Esophagus muscularis mucosa (tissue), 4 donors: Measurements from ENCODE around the gene ROBO2. TPM values are rescaled to one million over a fixed set of nuclear protein-coding genes. Genes with fewer than 3 reads are reported as not detected.

Source experiments
- DNase-seq: peaks from one replicate; pipeline ENCODE4 v3.0.0-alpha.2; 2017; ENCODE audit errors: extremely low spot score
- H3K27ac ChIP-seq, 4 donors: fragments of 200-600 bp; sonication (generic); replicated peaks in 1 of 4; 1 replicate in 3 of 4; 2 replicates in 1 of 4; pipeline ENCODE4 v1.5.1; 2016 to 2019; ENCODE audit warnings: mild to moderate bottlenecking in 1 of 4
- H3K27me3 ChIP-seq, 4 donors: fragments of 200-600 bp; sonication (generic); one replicate each; pipeline versions ENCODE4 v1.5.1 to v1.6.0; 2016 to 2019
- H3K36me3 ChIP-seq, 4 donors: fragments of 200-600 bp; sonication (generic); one replicate each; pipeline ENCODE4 v1.5.1; 2016 to 2019
- H3K4me1 ChIP-seq, 4 donors: fragments of 200-600 bp; sonication (generic); one replicate each; pipeline ENCODE4 v1.5.1; 2016 to 2019
- H3K4me3 ChIP-seq, 4 donors: fragments of 200-600 bp; sonication (generic); 1 replicate in 2 of 4; 2 replicates in 2 of 4; pipeline ENCODE4 v1.5.1; 2016 to 2019; ENCODE audit warnings: mild to moderate bottlenecking in 4 of 4, moderate library complexity in 1 of 4
- H3K9me3 ChIP-seq, 4 donors: fragments of 200-600 bp; sonication (generic); 1 replicate in 3 of 4; 2 replicates in 1 of 4; pipeline ENCODE4 v1.5.1; 2016 to 2019
- CTCF ChIP-seq, 3 experiments: fragments of 200-600 bp in 2 of 3; fragments of 450-650 bp in 1 of 3; sonication (generic) in 2 of 3; IDR thresholded peaks; one replicate each; pipeline ENCODE4 v1.5.1; 2017 to 2019; ENCODE audit warnings: antibody characterized with exemption in 3 of 3, mild to moderate bottlenecking in 2 of 3, moderate library complexity in 1 of 3
- EP300 ChIP-seq: sonication (generic); formaldehyde crosslinking; IDR thresholded peaks from one replicate; pipeline ENCODE4 v1.6.1; 2017; ENCODE audit warnings: antibody characterized with exemption
- POLR2A ChIP-seq: fragments of 450-650 bp; IDR thresholded peaks from one replicate; pipeline ENCODE4 v1.6.1; 2017; ENCODE audit warnings: antibody characterized with exemption, moderate library complexity, mild to moderate bottlenecking, low read depth
- POLR2AphosphoS5 ChIP-seq, 2 donors: sonication (generic); formaldehyde crosslinking; IDR thresholded peaks; one replicate each; pipeline ENCODE4 v1.6.1; 2017; ENCODE audit warnings: antibody characterized with exemption in 2 of 2
- WGBS: methylation state at CpG from one replicate; pipeline ENCODE4 v1.1.5; 2018; 5-methylcytosine and 5-hydroxymethylcytosine counted together
- intact Hi-C: fragments of 100-400 bp; cut with DNase I; formaldehyde crosslinking; loops from one replicate; pipeline ENCODE4 v1.15.1; 2023
- total RNA-seq, 4 donors: library from RNA; depleted of rRNA; stranded (reverse); fragments of >200 nt; gene quantifications; one replicate each; pipeline versions ENCODE4 v1.1.0 to v1.2.1, GENCODE V29; 2016

The ROBO2 gene
- total RNA-seq, result 1 to 10 TPM in 3 of 4 donors, under 1 TPM in 1; 0.83 to 2.1 (median 1.3) TPM

GRCh38 chr3:77039606-77040171 lies at the start of gene ROBO2:
ROBO2 (plus strand) TSS chr3:77040099; CDS start chr3:77040786, 687 bp downstream.
- peaks cover 17 to 22% (median 21%) of the 10 kb centered on the region in 4 donors for H3K4me1 ChIP-seq
- H3K4me3 ChIP-seq, result peak within 1 kb of the TSS; percentile 50 to 61 (median 54)
- peaks cover 4 to 65% (median 13%) of the 10 kb centered on the region in 4 donors for H3K27me3 ChIP-seq
- no peaks in the 10 kb centered on the region for H3K9me3 ChIP-seq
- TF ChIP-seq POLR2AphosphoS5 (IDR thresholded peaks at IDR 0.05) (no peak), POLR2A (no peak), EP300 (no peak), CTCF (IDR thresholded peaks at IDR 0.05) (no peak)
- no peak for DNase-seq
- H3K27ac ChIP-seq, result no peak within 1 kb of the TSS
- H3K36me3 ChIP-seq, result no peaks in the 10 kb centered on the region
- intact Hi-C loops, result loop anchor here (10.0 kb wide), 1 partner anchor 1605 kb away; no protein-coding TSS in a partner anchor
- WGBS, result 0% methylated on average over 14 of the region's 54 CpGs

- TF ChIP-seq CTCF (IDR thresholded peaks at IDR 0.05) (no peak), POLR2AphosphoS5 (IDR thresholded peaks at IDR 0.05) (no peak), POLR2A (no peak), EP300 (no peak)
- 88% methylated on average over 5 of the region's 5 CpGs for WGBS
- H3K27me3 ChIP-seq, result no peaks in the 10 kb centered on the region
Measured at GRCh38 chr3:76990606-76991005, 49.3 kb upstream of the ROBO2 start.

GRCh38 chr3:76991165-76991564 lies 48.7 kb upstream of the ROBO2 start:
- no peak for TF ChIP-seq CTCF (IDR thresholded peaks at IDR 0.05)
- no peak for TF ChIP-seq POLR2A
- no peak for TF ChIP-seq EP300
- no peak for TF ChIP-seq POLR2AphosphoS5 (IDR thresholded peaks at IDR 0.05)
- Histone ChIP-seq H3K4me3 (no peak overlapping the region), H3K4me1 (no peaks in the 10 kb centered on the region), H3K27me3 (no peaks in the 10 kb centered on the region), H3K27ac (no peak overlapping the region), H3K9me3 (no peaks in the 10 kb centered on the region), H3K36me3 (no peaks in the 10 kb centered on the region)
- 90% methylated on average over 3 of the region's 3 CpGs for WGBS
- intact Hi-C loops, result no loop called here
- no peak for DNase-seq

More at GRCh38 chr3:76990606-76991005, 49.3 kb upstream of the ROBO2 start:
- Histone ChIP-seq H3K4me1 (no peaks in the 10 kb centered on the region), H3K9me3 (no peaks in the 10 kb centered on the region), H3K36me3 (no peaks in the 10 kb centered on the region), H3K27ac (no peak overlapping the region), H3K4me3 (no peak overlapping the region)
- intact Hi-C loops, result no loop called here
- no peak for DNase-seq

- TF ChIP-seq POLR2A, result no peak
- no peak for TF ChIP-seq EP300
- TF ChIP-seq CTCF (IDR thresholded peaks at IDR 0.05), result no peak
- no peak for TF ChIP-seq POLR2AphosphoS5 (IDR thresholded peaks at IDR 0.05)
Measured at GRCh38 chr3:76997733-76998132, 42.2 kb upstream of the ROBO2 start.

GRCh38 chr3:76998555-76998954 lies 41.3 kb upstream of the ROBO2 start:
- Histone ChIP-seq H3K9me3 (no peaks in the 10 kb centered on the region), H3K36me3 (no peaks in the 10 kb centered on the region), H3K4me1 (no peaks in the 10 kb centered on the region), H3K27ac (no peak overlapping the region), H3K4me3 (no peak overlapping the region), H3K27me3 (no peaks in the 10 kb centered on the region)
- intact Hi-C loops, result no loop called here
- 79% methylated on average over 3 of the region's 3 CpGs for WGBS
- DNase-seq, result no peak
- TF ChIP-seq CTCF (IDR thresholded peaks at IDR 0.05) (no peak), EP300 (no peak), POLR2AphosphoS5 (IDR thresholded peaks at IDR 0.05) (no peak), POLR2A (no peak)

More at GRCh38 chr3:76997733-76998132, 42.2 kb upstream of the ROBO2 start:
- no peak for DNase-seq
- no peaks in the 10 kb centered on the region for H3K27me3 ChIP-seq
- no peak overlapping the region for H3K27ac ChIP-seq
- WGBS, result 68% methylated on average over 2 of the region's 2 CpGs
- no peak overlapping the region for H3K4me3 ChIP-seq
- H3K4me1 ChIP-seq, result no peaks in the 10 kb centered on the region
- no peaks in the 10 kb centered on the region for H3K36me3 ChIP-seq
- intact Hi-C loops, result no loop called here
- no peaks in the 10 kb centered on the region for H3K9me3 ChIP-seq
